B cell (primary cell): Measurements from ENCODE around the gene DTX3L. TPM values are rescaled to one million over a fixed set of nuclear protein-coding genes. Genes with fewer than 3 reads are reported as not detected.
A peak's percentile ranks its signal among the peaks of the same experiment; 100 is the strongest.
"Not testable (repeated sequence)": the region's sequence is repeated elsewhere in the genome, so short reads cannot be mapped to it uniquely, and the experiment has no call there.

ENCODE experiments used
- ATAC-seq: fragments of 200-7000 bp; cut with Tn5 transposase; one replicate; pipeline ENCODE4 v1.10.0; 2021; ENCODE audit warnings: low read depth, mild to moderate bottlenecking, moderate number of reproducible peaks, moderate library complexity
- CTCF ChIA-PET: fragments of 350-600 bp; sonication (Branson Sonifier 250); formaldehyde crosslinking; loops from one replicate; lab custom pipeline; 2021; ENCODE audit warnings: antibody characterized with exemption, inconsistent platforms; lab: Charles Lee
- POLR2A ChIA-PET: fragments of 350-600 bp; sonication (Branson Sonifier 250); formaldehyde crosslinking; loops from one replicate; lab custom pipeline; 2021; ENCODE audit warnings: antibody characterized with exemption; lab: Charles Lee
- DNase-seq: peaks from one replicate; pipeline ENCODE4 v3.0.0; 2013
- H2AFZ ChIP-seq: 2 replicates; pipeline ENCODE4 v1.6.1; 2012; ENCODE audit warnings: mild to moderate bottlenecking, low read depth, low read length; ENCODE audit not compliant: insufficient read depth, poor library complexity, severe bottlenecking
- H3K27ac ChIP-seq, 2 donors: 1 replicate in 1 of 2; 2 replicates in 1 of 2; pipeline ENCODE4 v1.5.1; 2012 to 2013; ENCODE audit warnings: low read length in 2 of 2, mild to moderate bottlenecking in 2 of 2, moderate library complexity in 1 of 2
- H3K27me3 ChIP-seq, 4 experiments: fragments of 200-600 bp in 1 of 4; sonication (generic) in 1 of 4; replicated peaks in 1 of 4; 1 replicate in 2 of 4; 2 replicates in 2 of 4; pipeline versions ENCODE4 v1.6.1 to v1.7.0; 2013 to 2016; ENCODE audit warnings: low read length in 3 of 4, mild to moderate bottlenecking in 2 of 4, mixed read lengths in 1 of 4, moderate library complexity in 1 of 4; ENCODE audit not compliant: insufficient read depth in 4 of 4, control insufficient read depth in 3 of 4; ENCODE audit errors: control extremely low read depth in 1 of 4
- H3K36me3 ChIP-seq, 2 experiments: replicated peaks in 1 of 2; 1 replicate in 1 of 2; 2 replicates in 1 of 2; pipeline versions ENCODE4 v1.6.1 to v1.7.1; 2013; ENCODE audit warnings: low read length in 1 of 2; ENCODE audit not compliant: insufficient read depth in 2 of 2, control insufficient read depth in 1 of 2; ENCODE audit errors: control extremely low read depth in 1 of 2, extremely low read depth in 1 of 2
- H3K4me1 ChIP-seq, 2 donors: fragments of 200-600 bp in 1 of 2; sonication (generic) in 1 of 2; 1 replicate in 1 of 2; 2 replicates in 1 of 2; pipeline versions ENCODE4 v1.5.1 to v1.6.1; 2013 to 2017; ENCODE audit warnings: low read length in 2 of 2; ENCODE audit not compliant: control insufficient read depth in 2 of 2, insufficient read depth in 2 of 2
- H3K4me2 ChIP-seq: replicated peaks from 2 replicates; pipeline ENCODE3; 2012; ENCODE audit warnings: mild to moderate bottlenecking, low read depth, low read length; ENCODE audit not compliant: poor library complexity, severe bottlenecking
- H3K4me3 ChIP-seq, 5 experiments: fragments of 200-600 bp in 1 of 5; sonication (generic) in 1 of 5; 1 replicate in 3 of 5; 2 replicates in 2 of 5; pipeline versions ENCODE4 v1.5.1 to v1.7.0; 2011 to 2016; ENCODE audit warnings: low read length in 4 of 5, mild to moderate bottlenecking in 4 of 5, low read depth in 2 of 5, control low read depth in 1 of 5, moderate library complexity in 1 of 5; ENCODE audit not compliant: insufficient read depth in 1 of 5; ENCODE audit errors: control extremely low read depth in 1 of 5, extremely low read depth in 1 of 5
- H3K79me2 ChIP-seq: fragments of 200-600 bp; sonication (generic); one replicate; pipeline ENCODE4 v1.6.0; 2016; ENCODE audit warnings: low read length; ENCODE audit not compliant: control insufficient read depth, insufficient read depth
- H3K9ac ChIP-seq: fragments of 200-600 bp; sonication (generic); 2 replicates; pipeline ENCODE4 v1.6.1; 2017; ENCODE audit warnings: mild to moderate bottlenecking, low read length, moderate library complexity
- H3K9me3 ChIP-seq, 3 donors: one replicate each; pipeline versions ENCODE4 v1.6.1 to v1.7.1; 2013; ENCODE audit warnings: low read length in 2 of 3; ENCODE audit not compliant: control insufficient read depth in 2 of 3, insufficient read depth in 1 of 3; ENCODE audit errors: control extremely low read depth in 1 of 3
- H4K20me1 ChIP-seq: 2 replicates; pipeline ENCODE4 v1.6.0; 2012; ENCODE audit warnings: mild to moderate bottlenecking, low read length; ENCODE audit not compliant: insufficient read depth, control insufficient read depth, poor library complexity, severe bottlenecking
- H3K27ac Mint-ChIP-seq: one replicate; pipeline ENCODE4 v1.8.0; 2021; ENCODE audit warnings: mixed read lengths
- H3K27me3 Mint-ChIP-seq: one replicate; pipeline ENCODE4 v1.8.0; 2021; ENCODE audit warnings: mixed read lengths
- H3K4me1 Mint-ChIP-seq: one replicate; pipeline ENCODE4 v1.8.0; 2021; ENCODE audit warnings: mixed read lengths
- H3K4me3 Mint-ChIP-seq: one replicate; pipeline ENCODE4 v1.8.0; 2021; ENCODE audit warnings: mixed read lengths
- H3K9me3 Mint-ChIP-seq: one replicate; pipeline ENCODE4 v1.8.0; 2022; ENCODE audit warnings: mixed read lengths; ENCODE audit not compliant: insufficient read depth
- CTCF ChIP-seq: fragments of 200-600 bp; IDR thresholded peaks from one replicate; pipeline ENCODE4 v1.8.0; 2022; ENCODE audit warnings: antibody characterized with exemption, mild to moderate bottlenecking
- EZH2 ChIP-seq: IDR thresholded peaks from 2 replicates; pipeline ENCODE4 v1.6.1; 2012; ENCODE audit warnings: borderline replicate concordance, low read depth, mild to moderate bottlenecking, moderate library complexity, low read length; ENCODE audit not compliant: insufficient read depth, poor library complexity, severe bottlenecking
- WGBS: methylation state at CpG from one replicate; pipeline ENCODE4 v1.1.5; 2013; ENCODE audit warnings: missing lambda C conversion rate; ENCODE audit not compliant: insufficient coverage; 5-methylcytosine and 5-hydroxymethylcytosine counted together
- intact Hi-C: fragments of 100-400 bp; cut with micrococcal nuclease; formaldehyde crosslinking; loops from one replicate; pipeline ENCODE4 v1.10.0; 2022
- polyA plus RNA-seq: library from polyadenylated mRNA; depleted of rRNA; stranded (reverse); fragments of >200 nt; gene quantifications from 2 replicates; pipeline ENCODE4 v1.2.3, GENCODE V29; 2012
- total RNA-seq, 2 donors: library from RNA; stranded (reverse); fragments of 120-200 nt in 1 of 2; gene quantifications; 1 replicate in 1 of 2; 2 replicates in 1 of 2; pipeline versions ENCODE4 v1.2.3 to v1.2.4, GENCODE V29; 2013 to 2022

Gene DTX3L
- total and polyA plus RNA-seq, 2 donors (not counting 1 experiment from before 2014, with no cell fraction given), result 8.1 to 41.1 TPM

GRCh38 chr3:122563717-122564025 lies 467 bp upstream of the DTX3L start:
- CTCF ChIA-PET, result interaction anchor here (0.8 to 15.3 kb wide), 7 partner anchors 11 to 134 kb away, joined by 3 to 293 read pairs (median 7); partner anchors contain the start of genes PARP14 and PARP15
- TF ChIP-seq EZH2, result no peak
- no peak for TF ChIP-seq CTCF
- peak; percentile 6 for ATAC-seq
- intact Hi-C loops, result loop anchor here (1.0 to 5.0 kb wide), 5 partner anchors 13 to 1016 kb away; partner anchors contain the start of genes PARP14 and POLQ
- Histone ChIP-seq H3K4me1 (peaks cover 53 to 63% of the 10 kb centered on the region in 2 donors), H3K4me2 (peak overlapping the region; percentile 86), H2AFZ (peak overlapping the region; percentile 97), H3K27me3 (no peaks in the 10 kb centered on the region), H4K20me1 (no peaks in the 10 kb centered on the region), H3K9me3 (no peaks in the 10 kb centered on the region), H3K36me3 (peaks cover 1 to 30% of the 10 kb centered on the region in 2 experiments), H3K27ac (peak overlapping the region; percentile 91 to 92), H3K4me3 (peak overlapping the region; percentile 63 to 95 (median 89)), H3K9ac (peak overlapping the region; percentile 96), H3K79me2 (peaks cover 78% of the 10 kb centered on the region)
- Mint-ChIP-seq H3K27ac (peak overlapping the region; percentile 95), H3K4me3 (peak overlapping the region; percentile 92), H3K27me3 (no peaks in the 10 kb centered on the region), H3K4me1 (peaks cover 70% of the 10 kb centered on the region), H3K9me3 (no peaks in the 10 kb centered on the region)
- 25% methylated on average over 2 of the region's 5 CpGs for WGBS
- POLR2A ChIA-PET, result interaction anchor here (1.1 to 3.7 kb wide), 3 partner anchors 12 to 137 kb away, joined by 3 to 27 read pairs (median 8); partner anchors contain the start of gene PARP14
- peak; percentile 41 for DNase-seq

- Histone ChIP-seq H3K27ac (peak overlapping the region in 1 of 2 donors; percentile 62), H3K36me3 (peaks cover 1 to 56% of the 10 kb centered on the region in 2 experiments), H3K79me2 (peaks cover 61% of the 10 kb centered on the region), H3K4me1 (peaks cover 54 to 71% of the 10 kb centered on the region in 2 donors)
- ATAC-seq, intact Hi-C loops, H4K20me1 ChIP-seq, H3K9ac ChIP-seq, H3K27me3 ChIP-seq, H3K4me3 ChIP-seq, H2AFZ ChIP-seq, H3K9me3 Mint-ChIP-seq, H3K27me3 Mint-ChIP-seq, H3K4me2 ChIP-seq, DNase-seq, H3K9me3 ChIP-seq: not testable (repeated sequence)
- ChIA-PET CTCF (interaction anchor here (0.8 to 15.3 kb wide), 4 partner anchors 10 to 462 kb away, joined by 3 to 293 read pairs (median 3); partner anchors contain the start of gene PARP14), POLR2A (interaction anchor here (1.2 kb wide), 1 partner anchor 49 kb away, joined by 3 read pairs; no protein-coding TSS in a partner anchor)
- peak overlapping the region; percentile 57 for H3K27ac Mint-ChIP-seq
- H3K4me1 Mint-ChIP-seq, result peaks cover 68% of the 10 kb centered on the region
- no CpG with 5 or more reads among the region's 7 CpGs for WGBS
- H3K4me3 Mint-ChIP-seq, result peak overlapping the region; percentile 40
Observed at GRCh38 chr3:122568131-122568530, 4.0 kb downstream of the DTX3L start.
